ENCODE measurements around the gene ATF6. TPM values are rescaled to one million over a fixed set of nuclear protein-coding genes. Genes with fewer than 3 reads are reported as not detected.
"Not testable (repeated sequence)": the region's sequence is repeated elsewhere in the genome, so short reads cannot be mapped to it uniquely, and the experiment has no call there.

Gene ATF6
- total RNA-seq, 1 experiment from 2014 or later = 32.8 TPM

DNA sequence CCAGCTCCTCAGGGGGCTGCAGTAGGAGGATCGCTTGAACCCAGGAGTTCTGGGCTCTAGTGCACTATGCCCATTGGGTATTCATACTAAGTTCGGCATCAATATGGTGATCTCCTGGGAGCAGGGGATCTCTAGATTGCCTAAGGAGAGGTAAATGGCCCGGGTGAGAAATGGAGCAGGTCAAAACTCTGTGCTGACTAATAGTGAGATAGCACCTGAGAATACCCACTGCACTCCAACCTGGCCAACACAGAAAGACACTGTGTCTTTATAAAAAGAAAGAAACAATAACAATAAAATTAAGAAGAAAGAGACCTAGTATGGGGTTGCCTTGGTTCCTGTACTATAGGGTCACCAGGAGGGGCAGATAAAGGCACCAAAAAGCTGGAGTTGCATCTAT is 30.3 kb upstream of the ATF6 start:
- no peak for DNase-seq (ENCODE audit: low spot score)

DNA sequence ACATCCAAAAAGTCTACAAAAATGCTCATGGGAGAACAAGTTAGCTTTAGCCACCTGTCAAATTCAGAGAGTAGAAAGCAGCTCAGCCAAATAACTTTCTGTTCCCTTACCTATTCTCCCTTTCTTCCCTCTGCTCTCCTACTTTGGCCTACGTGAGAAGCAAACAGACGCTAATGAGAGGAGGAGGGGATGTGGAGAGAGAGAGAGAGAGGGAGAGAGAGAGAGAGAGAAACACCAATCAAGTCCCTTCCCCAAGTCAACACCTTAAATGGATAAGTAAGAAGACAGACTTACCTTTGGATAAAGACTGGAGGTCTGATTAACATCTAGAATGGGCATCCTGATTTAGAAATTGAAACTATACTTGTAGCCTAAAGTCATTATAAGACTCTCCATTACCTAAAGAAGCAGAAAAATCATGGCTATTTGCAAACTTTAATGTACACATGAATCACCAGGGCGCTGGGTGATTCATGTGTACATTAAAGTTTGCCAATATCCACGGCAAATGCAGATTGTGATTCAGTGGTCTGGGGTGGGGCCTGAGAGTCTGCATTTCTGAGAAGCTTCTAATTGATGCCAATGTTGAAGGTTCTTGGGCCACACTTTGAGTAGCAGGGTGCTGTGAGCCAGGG is 29.7 kb upstream of the ATF6 start:
- peak; percentile 41 for DNase-seq (ENCODE audit: low spot score)

GRCh38 chr1:161737625-161738024 is 28.5 kb upstream of the ATF6 start:
- no peak for DNase-seq (ENCODE audit: low spot score)

DNA sequence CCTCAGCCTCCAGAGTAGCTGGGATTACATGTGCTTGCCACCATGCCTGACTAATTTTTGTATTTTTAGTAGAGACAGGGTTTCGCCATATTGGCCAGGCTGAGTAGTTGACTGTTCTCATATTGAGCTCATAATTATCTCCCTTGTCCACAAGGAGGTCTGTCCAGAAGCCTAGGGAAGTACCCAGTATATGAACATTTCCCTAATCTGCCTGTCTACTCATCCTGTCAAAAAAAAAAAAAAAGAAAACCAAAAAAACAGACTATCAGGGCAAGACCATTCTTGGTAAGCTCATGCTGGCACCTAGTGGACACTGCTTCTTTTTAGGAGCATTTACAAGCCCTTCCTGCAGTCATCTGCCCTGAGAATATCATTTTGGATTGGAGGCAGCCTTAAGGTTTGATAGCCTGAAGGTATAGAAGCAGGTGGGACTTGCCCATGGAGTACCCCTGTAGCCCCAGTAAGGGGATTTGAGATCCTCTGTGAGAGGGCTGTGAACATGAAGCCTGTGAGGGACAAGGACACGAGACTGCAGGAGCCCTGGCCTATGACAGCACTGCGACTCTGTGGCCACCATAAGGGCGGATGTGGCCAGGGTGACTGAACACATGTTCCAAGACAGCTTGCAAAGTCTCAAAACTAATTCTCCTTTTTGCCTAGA is 27.4 kb upstream of the ATF6 start:
- DNase-seq (ENCODE audit: low spot score) = peak; percentile 81

DNA sequence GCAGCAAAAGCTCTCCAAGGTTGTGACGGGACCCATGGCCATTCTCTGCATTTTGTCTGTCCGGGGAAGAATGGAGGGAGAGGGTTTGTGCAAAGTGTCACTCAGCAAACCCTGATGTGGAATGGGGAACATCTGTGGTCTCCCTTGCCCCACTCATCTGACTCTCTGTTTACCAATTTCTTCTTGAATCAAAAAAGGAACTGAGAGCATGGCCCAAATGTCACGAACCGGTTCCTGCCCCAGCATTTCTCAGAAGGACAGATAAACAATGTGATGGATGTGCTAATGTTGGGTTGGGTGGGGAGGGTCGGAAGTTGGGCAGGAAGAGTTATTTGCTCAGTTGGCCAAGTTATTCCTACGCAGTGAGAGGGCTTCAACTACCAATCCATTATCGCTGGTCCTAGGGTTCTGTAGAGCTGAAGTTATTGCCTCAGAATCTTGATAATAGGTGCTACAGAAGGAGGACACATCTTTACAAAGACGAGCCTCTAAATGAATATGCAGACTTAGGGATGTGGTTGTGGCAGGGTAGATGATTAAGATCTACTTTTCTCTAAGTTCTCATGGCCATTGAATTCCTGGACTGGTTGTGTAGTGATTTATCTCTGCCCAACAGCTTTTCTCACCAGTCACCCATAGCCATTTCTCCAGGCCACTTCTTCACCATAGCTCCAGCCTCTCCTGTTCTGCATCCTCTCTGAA is 26.1 kb upstream of the ATF6 start:
- no peak for DNase-seq (ENCODE audit: low spot score)

GRCh38 chr1:161740921-161741320 is 25.2 kb upstream of the ATF6 start:
- no peak for DNase-seq (ENCODE audit: low spot score)

GRCh38 chr1:161743231-161743630 is 22.9 kb upstream of the ATF6 start:
- DNase-seq (ENCODE audit: low spot score) = no peak

GRCh38 chr1:161747801-161748200 is 18.3 kb upstream of the ATF6 start:
- DNase-seq (ENCODE audit: low spot score) = no peak

GRCh38 chr1:161749509-161750407 is 16.4 kb upstream of the ATF6 start, which contains the start of gene DUSP12:
Gene DUSP12, plus strand, starts transcription at chr1:161749786. Its CDS starts 16 bp downstream, at chr1:161749802.
- peak; percentile 97 for DNase-seq (ENCODE audit: low spot score)

- DNase-seq (ENCODE audit: low spot score) = peak; percentile 16
These were observed 2.5 kb upstream of the ATF6 start for GRCh38 chr1:161763522-161764098.

DNA sequence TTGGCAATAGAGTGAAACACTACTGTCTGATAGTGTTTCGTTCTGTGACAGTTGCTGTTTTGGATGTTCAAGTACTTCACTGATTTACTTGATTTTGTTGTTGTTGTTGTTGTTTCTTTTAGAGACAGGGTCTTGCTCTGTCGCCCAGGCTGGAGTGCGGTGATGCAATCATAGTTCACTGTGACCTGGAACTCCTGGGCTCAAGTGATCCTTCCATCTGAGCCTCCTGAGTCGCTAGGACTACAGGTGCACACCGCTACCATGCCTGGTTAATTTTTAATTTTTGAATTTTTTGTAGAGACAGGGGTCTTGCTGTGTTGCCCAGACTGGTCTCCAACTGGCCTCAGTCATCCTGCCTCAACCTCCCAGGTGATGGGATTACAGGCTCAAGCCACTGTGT is 2.3 kb downstream of the ATF6 start:
- DNase-seq (ENCODE audit: low spot score) = no peak

DNA sequence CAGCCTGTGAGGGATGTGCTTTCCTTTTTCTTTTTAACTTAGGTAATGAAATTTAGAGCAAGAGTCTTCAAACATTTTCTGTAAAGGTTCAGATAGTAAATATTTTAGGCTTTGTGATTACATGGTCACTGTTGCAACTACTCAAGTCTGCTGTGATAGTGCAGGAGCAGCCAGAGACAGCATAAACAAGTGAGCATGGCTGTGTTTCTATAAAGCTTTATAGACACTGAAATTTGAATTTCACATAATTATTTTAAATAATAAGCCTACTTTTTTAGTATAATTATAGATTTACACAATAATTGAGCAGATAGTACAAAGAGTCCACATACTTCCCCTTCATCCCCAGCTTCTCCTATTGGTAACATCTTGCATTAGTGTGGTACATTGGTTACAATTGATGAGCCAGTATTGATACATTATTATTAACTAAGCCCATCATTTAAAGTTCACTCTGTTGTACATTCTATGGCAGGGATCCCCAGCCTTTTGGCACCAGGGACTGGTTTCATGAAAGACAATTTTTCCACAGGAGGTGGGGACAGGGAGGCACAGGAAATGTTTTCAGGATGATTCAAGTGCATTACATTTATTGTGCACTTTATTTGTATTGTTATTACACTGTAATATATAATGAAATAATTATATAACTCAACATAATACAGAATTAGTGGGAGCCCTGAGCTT is 3.0 kb downstream of the ATF6 start:
- no peak for DNase-seq (ENCODE audit: low spot score)

- not testable (repeated sequence) for DNase-seq (ENCODE audit: low spot score)
These were observed 3.5 kb downstream of the ATF6 start for GRCh38 chr1:161769673-161770045.

DNA sequence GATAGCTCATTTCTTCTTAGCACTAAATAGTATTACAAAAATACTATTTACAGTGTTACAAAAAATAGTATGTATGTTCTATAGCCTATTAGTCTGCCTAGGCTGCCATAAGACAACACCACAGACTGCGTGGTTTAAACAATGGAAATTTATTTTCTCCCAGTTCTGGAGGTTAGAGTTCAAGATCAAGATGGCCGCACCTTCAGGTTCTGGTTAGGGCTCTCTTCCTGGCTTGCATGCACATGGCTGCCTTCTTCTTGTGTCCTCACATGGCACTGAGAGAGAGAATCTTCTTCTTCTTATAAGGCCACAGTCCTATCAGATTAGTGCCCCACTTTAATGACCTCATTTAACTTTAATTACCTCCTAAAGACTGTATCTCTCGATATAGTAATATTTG is 4.1 kb downstream of the ATF6 start:
- DNase-seq (ENCODE audit: low spot score) = no peak

- DNase-seq (ENCODE audit: low spot score) = no peak
These were observed 5.0 kb downstream of the ATF6 start for GRCh38 chr1:161771161-161771560.

- DNase-seq (ENCODE audit: low spot score) = no peak
These were observed 5.9 kb downstream of the ATF6 start for GRCh38 chr1:161771973-161772372.

DNA sequence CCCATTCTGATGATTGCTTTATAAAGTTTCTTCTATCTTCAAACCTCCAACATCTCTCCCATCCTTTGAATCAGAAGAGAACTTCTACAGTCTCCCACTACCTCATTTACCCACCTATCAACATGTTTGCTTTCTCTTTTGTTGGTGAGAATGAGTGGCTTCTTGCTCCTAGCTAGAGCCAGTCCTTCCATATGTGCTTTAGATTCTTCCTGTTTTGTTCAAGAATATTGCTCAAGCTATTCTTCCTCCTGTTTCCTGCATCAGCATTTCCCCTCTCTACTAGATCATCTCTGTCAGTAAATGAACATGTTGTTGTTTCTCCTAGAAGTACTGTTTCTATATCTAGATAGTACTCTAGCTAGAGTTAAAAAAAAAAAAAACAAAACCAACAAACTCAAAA is 6.3 kb downstream of the ATF6 start:
- no peak for DNase-seq (ENCODE audit: low spot score)

DNA sequence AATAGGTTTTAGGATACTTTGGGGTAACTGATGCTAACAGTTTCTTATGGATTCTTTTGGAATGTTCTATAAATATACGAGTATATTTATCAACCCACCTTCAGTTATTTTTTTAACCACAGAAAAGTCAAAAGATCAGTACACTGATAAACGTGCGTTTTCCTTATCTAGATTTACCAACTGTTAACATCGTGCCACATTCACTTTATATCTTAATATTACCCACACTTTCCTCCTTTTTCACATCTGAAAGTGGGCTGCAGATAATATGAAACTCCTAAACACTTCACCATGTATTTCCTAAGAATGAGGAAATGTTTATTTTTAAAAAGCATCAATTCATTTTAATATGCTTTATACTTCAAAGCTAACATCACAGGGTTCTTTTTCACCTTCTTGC is 7.7 kb downstream of the ATF6 start:
- no peak for DNase-seq (ENCODE audit: low spot score)

GRCh38 chr1:161777261-161777660 is 11.1 kb downstream of the ATF6 start:
- DNase-seq (ENCODE audit: low spot score) = no peak

GRCh38 chr1:161778522-161778921 is 12.4 kb downstream of the ATF6 start:
- no peak for DNase-seq (ENCODE audit: low spot score)

DNA sequence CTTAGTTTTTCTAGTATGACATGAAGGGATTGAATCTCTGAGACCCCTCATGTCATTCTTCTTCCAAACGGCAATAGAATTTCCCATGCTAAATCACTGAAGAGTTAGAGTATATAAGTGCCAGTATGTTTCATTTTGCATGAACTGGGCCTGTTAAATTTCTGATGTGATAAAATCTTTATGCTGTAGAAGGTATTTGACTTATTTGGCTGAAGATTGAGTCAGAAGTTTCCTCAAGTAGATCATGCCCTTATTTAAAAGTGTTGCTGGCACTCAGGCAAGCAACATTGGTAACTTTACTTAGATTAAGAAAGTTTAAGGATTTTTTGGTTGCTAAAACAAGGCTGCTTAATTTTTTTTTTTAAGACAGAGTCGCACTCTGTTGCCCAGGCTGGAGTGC is 13.3 kb downstream of the ATF6 start:
- no peak for DNase-seq (ENCODE audit: low spot score)
